DND-41 (cell line): ENCODE measurements around the gene GPR55.

ENCODE experiments used
- ATAC-seq: fragments of 200-7000 bp; cut with Tn5 transposase; 3 replicates; pipeline ENCODE4 v1.9.1; 2021; ENCODE audit warnings: low read depth; ENCODE audit not compliant: insufficient read depth
- DNase-seq: peaks from one replicate; pipeline ENCODE4 v3.0.0-alpha.2; 2020
- H2AFZ ChIP-seq: 2 replicates; pipeline ENCODE4 v1.6.0; 2012; ENCODE audit warnings: low read depth, low read length
- H3K27ac ChIP-seq: 2 replicates; pipeline ENCODE4 v1.5.1; 2012; ENCODE audit warnings: low read length, inconsistent platforms
- H3K27me3 ChIP-seq: fragments of 200-600 bp; sonication (generic); 2 replicates; pipeline ENCODE4 v1.6.0; 2012; ENCODE audit warnings: low read length, mild to moderate bottlenecking, inconsistent platforms; ENCODE audit not compliant: insufficient read depth, poor library complexity
- H3K36me3 ChIP-seq: 2 replicates; pipeline ENCODE4 v1.5.1; 2012; ENCODE audit warnings: low read length, inconsistent platforms; ENCODE audit not compliant: insufficient read depth
- H3K4me1 ChIP-seq: 2 replicates; pipeline ENCODE4 v1.5.1; 2012; ENCODE audit warnings: mild to moderate bottlenecking, low read length; ENCODE audit not compliant: insufficient read depth
- H3K4me2 ChIP-seq: 2 replicates; pipeline ENCODE4 v1.6.0; 2012; ENCODE audit warnings: mild to moderate bottlenecking, moderate library complexity, low read length, inconsistent platforms; ENCODE audit not compliant: insufficient read depth
- H3K4me3 ChIP-seq, 2 experiments: fragments of 200-600 bp in 1 of 2; shearing (Covaris generic) in 1 of 2; 2 replicates each; pipeline ENCODE4 v1.5.1; 2012 to 2016; ENCODE audit warnings: inconsistent platforms in 2 of 2, low read length in 2 of 2, mild to moderate bottlenecking in 2 of 2, low read depth in 1 of 2, moderate library complexity in 1 of 2
- H3K79me2 ChIP-seq: 2 replicates; pipeline ENCODE4 v1.6.0; 2012; ENCODE audit warnings: low read length, inconsistent platforms; ENCODE audit not compliant: insufficient read depth
- H3K9ac ChIP-seq: 2 replicates; pipeline ENCODE4 v1.6.0; 2012; ENCODE audit warnings: low read depth, mild to moderate bottlenecking, inconsistent platforms, low read length, moderate library complexity
- H3K9me3 ChIP-seq: 2 replicates; pipeline ENCODE4 v1.5.1; 2012; ENCODE audit warnings: low read length, moderate library complexity, mild to moderate bottlenecking, inconsistent platforms; ENCODE audit not compliant: insufficient read depth, severe bottlenecking
- H4K20me1 ChIP-seq: 2 replicates; pipeline ENCODE4 v1.6.0; 2012; ENCODE audit warnings: low read length; ENCODE audit not compliant: insufficient read depth
- CTCF ChIP-seq: IDR thresholded peaks from 2 replicates; pipeline ENCODE4 v1.5.1; 2012; ENCODE audit warnings: borderline replicate concordance, low read length, moderate library complexity, mild to moderate bottlenecking; ENCODE audit not compliant: poor library complexity, severe bottlenecking; ENCODE audit errors: extremely low read depth
- EZH2 ChIP-seq: IDR thresholded peaks from 3 replicates; pipeline ENCODE4 v1.6.1; 2012; ENCODE audit warnings: borderline replicate concordance, low read depth, mild to moderate bottlenecking, moderate library complexity, low read length, inconsistent platforms; ENCODE audit not compliant: severe bottlenecking

GPR55 gene

GRCh38 chr2:230904856-230905447 is 20.1 kb downstream of the GPR55 start:
- Histone ChIP-seq H3K27me3 (peaks cover 18% of the 10 kb centered on the region), H3K4me2 (no peak overlapping the region), H3K79me2 (no peaks in the 10 kb centered on the region), H3K9me3 (no peaks in the 10 kb centered on the region), H3K4me1 (no peaks in the 10 kb centered on the region), H4K20me1 (no peaks in the 10 kb centered on the region; the same call in 1 of the 2 replicates), H3K9ac (no peak overlapping the region), H2AFZ (no peak overlapping the region), H3K4me3 (no peak overlapping the region), H3K36me3 (no peaks in the 10 kb centered on the region), H3K27ac (no peak overlapping the region)
- TF ChIP-seq EZH2 (no peak), CTCF (no peak)
- ATAC-seq (no peak), DNase-seq (no peak)

DNA sequence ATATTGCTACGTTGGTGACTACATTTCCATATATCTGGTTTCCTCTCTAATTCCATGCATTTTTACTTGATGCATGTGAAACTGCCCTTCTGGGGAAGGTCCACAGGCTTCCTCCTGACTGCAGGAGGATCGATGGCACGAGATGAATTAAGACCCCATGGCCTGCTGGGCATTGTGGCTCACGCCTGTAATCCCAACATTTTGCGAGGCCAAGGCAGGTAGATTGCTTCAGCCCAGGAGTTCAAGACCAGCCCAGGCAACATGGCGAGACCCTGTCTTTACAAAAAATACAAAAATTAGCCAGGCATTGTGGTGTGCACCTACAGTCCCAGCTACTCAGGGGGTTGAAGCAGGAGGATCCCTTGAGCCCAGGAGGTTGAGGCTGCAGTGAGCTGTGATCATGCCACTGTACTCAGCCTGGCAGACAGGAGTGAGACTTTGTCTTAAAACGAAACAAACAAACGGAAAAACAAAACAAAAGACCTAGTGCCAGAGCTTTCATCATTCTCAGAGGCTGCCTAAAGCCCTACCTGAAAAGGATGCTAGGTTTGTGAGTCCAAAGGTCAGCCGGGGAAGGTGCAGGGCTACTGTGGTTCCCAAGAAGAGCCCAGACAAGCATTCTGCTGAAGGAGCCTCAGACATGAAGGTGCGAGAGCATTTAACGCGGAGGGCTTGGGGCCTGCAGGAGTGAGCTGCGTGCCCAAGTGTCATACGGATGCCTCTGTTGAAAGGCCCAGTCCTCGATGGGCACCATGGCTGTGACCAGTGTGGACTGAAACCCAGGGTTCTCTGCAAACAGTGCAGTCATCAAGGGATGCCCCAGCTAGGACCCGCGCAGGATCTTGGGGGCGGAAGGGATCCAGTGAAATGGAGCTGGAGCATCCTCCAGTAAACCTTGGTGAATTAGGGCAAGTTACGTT is 21.6 kb downstream of the GPR55 start:
- Histone ChIP-seq H2AFZ (no peak overlapping the region), H3K4me2 (no peak overlapping the region), H3K27me3 (peaks cover 27% of the 10 kb centered on the region), H3K27ac (no peak overlapping the region), H3K9ac (no peak overlapping the region), H3K79me2 (no peaks in the 10 kb centered on the region), H3K4me3 (no peak overlapping the region), H4K20me1 (no peaks in the 10 kb centered on the region), H3K9me3 (no peaks in the 10 kb centered on the region), H3K36me3 (no peaks in the 10 kb centered on the region), H3K4me1 (no peaks in the 10 kb centered on the region)
- ATAC-seq (no peak), DNase-seq (no peak)
- no peak for TF ChIP-seq CTCF
- no peak for TF ChIP-seq EZH2

- H3K27ac ChIP-seq = no peak overlapping the region
- H3K79me2 ChIP-seq = no peaks in the 10 kb centered on the region
- no peak overlapping the region for H3K4me3 ChIP-seq
- H4K20me1 ChIP-seq = 0 out of 2 replicates have a peak, but pooled peaks cover 4% of the 10 kb centered on the region
- H3K36me3 ChIP-seq = no peaks in the 10 kb centered on the region
- TF ChIP-seq CTCF (peak; percentile 98), EZH2 (no peak)
- H2AFZ ChIP-seq = no peak overlapping the region
- no peaks in the 10 kb centered on the region for H3K4me1 ChIP-seq
- H3K9ac ChIP-seq = no peak overlapping the region
- no peak overlapping the region for H3K4me2 ChIP-seq
- ATAC-seq (peak; percentile 82), DNase-seq (peak; percentile 67)
- peaks cover 33% of the 10 kb centered on the region for H3K27me3 ChIP-seq
- H3K9me3 ChIP-seq = no peaks in the 10 kb centered on the region
These were observed 22.7 kb downstream of the GPR55 start for GRCh38 chr2:230902180-230902899.
